IPS-18c (cell line): Measurements from ENCODE around the gene NELL2.

Experiments
- H3K4me3 ChIP-seq: 2 replicates; pipeline ENCODE4 v1.7.0; 2013; ENCODE audit warnings: low read depth, mild to moderate bottlenecking, low read length, moderate library complexity; ENCODE audit not compliant: insufficient read depth
- H3K9me3 ChIP-seq: one replicate; pipeline ENCODE4 v1.6.1; 2013; ENCODE audit warnings: mild to moderate bottlenecking, low read length, moderate library complexity; ENCODE audit not compliant: control insufficient read depth, insufficient read depth

Gene NELL2

DNA sequence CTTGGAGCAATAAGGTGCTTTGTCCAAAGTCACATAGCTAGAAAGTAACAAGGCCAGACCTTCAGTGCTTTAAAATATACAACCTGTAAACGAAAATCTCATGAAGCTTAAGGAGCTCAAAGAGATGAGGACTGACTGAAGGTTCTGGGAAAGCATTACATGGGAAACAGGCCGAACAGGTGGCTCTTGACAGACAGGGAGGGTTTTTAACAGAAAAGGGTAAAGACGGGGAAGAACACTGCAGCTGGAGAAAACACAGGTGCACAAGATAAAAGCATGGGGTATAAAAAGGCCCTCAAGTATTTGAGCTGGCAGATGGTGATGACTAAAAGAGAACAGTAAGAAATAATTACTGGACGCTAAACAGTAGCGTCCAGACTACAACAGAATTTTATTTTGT lies 257.2 kb downstream of the NELL2 start:
- no peak overlapping the region for H3K4me3 ChIP-seq
- no peaks in the 10 kb centered on the region for H3K9me3 ChIP-seq

DNA sequence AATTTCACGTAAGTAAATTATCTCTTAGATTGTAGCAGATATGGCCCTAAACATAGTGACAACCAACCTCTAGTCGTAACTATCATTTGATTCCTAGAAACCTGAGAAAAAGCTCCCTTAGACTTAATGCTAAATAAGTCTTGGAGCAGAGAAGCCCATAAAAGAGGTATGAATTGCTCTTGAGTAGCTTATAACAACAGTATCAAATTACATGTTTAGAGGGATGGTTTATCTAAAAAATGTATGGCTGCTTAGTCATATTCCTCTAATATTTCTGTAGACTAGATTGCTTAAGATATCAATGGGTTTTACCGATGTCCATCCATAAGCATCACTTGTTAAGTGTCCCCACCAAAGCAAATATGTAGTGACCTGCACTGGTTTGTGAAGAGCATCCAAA lies 259.7 kb downstream of the NELL2 start:
- Histone ChIP-seq H3K9me3 (no peaks in the 10 kb centered on the region), H3K4me3 (no peak overlapping the region)

DNA sequence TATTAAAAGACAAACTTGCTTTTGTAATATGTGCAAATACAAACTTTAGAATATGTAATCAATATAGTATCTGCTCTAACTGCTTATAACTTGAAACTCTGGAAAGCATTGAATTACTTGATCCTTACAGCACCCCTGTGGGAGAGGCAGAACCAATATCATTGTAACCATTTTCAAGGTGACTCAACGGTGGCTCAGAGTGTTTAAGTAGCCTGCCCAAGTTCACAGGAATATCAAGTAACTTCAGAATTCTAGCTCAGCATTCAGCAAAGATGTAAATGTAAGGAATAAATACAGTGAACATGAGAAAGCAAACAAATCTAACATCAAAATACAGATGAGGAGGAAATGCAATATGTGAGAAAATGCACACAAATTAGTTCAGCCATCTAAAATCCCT lies 264.6 kb downstream of the NELL2 start:
- H3K4me3 ChIP-seq, result no peak overlapping the region
- no peaks in the 10 kb centered on the region for H3K9me3 ChIP-seq

DNA sequence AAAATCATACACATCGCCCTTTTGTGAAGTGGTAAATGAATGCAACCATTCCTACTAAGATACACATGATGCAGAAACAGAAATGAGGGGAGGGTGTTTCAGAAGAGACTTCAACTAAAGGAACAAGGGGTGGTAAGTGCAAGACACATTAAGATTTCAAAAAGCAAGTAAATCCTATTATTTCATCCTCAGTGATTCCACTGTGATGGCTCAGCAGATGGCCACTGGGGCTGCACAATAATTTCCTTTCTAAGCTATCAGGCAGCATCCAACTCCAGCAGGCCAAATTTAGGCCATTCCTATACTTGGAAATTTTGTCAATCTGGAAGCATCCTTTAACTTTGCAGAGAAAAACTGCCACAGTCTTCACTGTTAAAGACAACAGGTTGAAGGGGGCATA lies 272.4 kb downstream of the NELL2 start:
- H3K9me3 ChIP-seq, result no peaks in the 10 kb centered on the region
- no peak overlapping the region for H3K4me3 ChIP-seq

DNA sequence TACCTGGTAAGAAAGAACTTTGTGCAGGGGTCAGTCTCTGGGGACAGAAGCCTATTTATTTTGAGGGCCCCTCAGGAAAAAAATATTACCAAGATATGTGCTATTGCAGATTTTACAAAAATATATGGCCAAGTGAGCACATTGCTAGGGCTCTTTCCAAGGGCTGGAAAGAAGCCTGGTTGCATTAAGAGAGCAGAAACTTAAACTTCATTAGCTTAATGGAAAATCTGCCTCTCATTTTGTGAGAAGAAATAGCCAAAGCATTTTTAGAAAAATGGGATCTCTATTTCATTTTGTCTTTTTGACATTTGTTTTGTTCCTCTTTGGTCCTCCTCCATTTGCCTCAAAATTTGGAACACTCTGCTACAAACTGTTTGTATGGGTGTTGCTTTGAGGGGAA lies 283.5 kb downstream of the NELL2 start:
- no peak overlapping the region for H3K4me3 ChIP-seq
- H3K9me3 ChIP-seq, result no peaks in the 10 kb centered on the region

DNA sequence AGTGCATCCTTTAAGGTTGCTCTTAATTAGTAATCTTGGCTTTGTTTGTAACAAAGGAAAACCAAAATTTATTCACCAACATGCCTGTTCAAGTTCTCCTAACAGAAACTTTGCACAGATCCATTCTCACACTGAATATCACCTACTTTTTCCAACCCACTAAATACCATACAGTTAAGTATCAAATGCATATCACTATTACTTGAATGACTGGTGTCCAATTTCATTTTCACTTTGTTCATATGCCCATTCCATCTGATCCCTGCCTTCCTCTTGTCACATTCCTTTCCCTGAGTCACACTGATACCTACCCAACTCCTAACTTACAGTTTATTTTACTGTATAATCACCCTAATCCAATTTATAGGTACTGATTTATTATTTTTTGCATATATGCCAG lies 286.4 kb downstream of the NELL2 start:
- H3K9me3 ChIP-seq, result no peaks in the 10 kb centered on the region
- H3K4me3 ChIP-seq, result no peak overlapping the region

DNA sequence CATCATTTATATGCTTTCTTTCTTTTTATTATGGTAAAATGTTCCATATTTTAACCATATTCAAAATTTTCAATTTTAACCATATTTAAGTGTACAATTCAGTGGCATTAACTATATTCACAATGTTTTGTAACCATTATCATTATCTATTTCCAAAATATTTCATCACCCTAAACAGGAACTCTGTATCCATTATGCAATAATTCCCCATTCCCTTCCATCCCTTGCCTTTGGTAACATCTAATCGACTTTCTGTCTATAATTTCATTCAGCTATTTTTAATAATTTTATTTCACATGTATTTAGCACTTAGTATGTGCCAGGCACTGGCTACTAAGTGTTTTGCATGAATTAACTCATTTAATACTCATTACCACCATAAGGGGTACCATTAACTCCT lies 287.5 kb downstream of the NELL2 start:
- Histone ChIP-seq H3K4me3 (no peak overlapping the region), H3K9me3 (no peaks in the 10 kb centered on the region)

DNA sequence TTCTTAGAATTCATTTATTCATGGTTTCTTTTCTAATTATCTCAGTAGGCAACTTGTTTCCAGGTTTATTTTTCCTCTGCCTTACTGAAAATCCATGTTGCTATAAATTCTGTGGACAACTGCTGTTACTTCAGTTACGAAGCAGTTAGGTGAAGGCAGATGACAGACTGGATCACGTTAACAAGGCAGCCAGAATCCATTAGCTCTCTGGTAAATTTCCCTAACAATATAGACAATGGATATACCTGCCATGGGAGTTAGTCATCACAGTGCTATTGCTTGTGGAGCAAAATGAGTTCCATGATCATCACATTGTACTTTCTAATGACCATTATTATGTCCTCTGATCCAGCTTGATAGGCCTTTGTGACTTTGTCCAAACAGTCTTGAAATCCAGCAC lies 291.5 kb downstream of the NELL2 start:
- Histone ChIP-seq H3K4me3 (no peak overlapping the region), H3K9me3 (no peaks in the 10 kb centered on the region)

DNA sequence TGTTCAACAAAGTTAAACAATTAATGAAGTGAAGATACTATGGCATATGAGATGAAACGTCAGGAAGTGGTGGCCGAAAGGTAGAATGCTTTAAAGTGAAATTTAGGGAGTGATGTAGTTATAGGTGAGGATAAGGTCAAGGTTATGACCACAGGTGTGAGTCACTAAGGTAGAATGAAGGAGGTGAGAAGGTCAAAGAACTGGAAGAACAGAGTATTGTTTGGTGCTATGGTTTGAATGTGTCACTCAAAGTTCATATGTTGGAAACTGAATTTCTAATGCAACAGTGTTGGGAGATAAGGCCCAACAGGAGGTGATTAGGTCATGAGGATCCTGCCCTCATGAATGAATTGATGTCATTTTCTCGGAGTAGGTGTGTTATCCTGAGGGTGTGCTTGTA lies 293.6 kb downstream of the NELL2 start:
- no peaks in the 10 kb centered on the region for H3K9me3 ChIP-seq
- H3K4me3 ChIP-seq, result no peak overlapping the region

DNA sequence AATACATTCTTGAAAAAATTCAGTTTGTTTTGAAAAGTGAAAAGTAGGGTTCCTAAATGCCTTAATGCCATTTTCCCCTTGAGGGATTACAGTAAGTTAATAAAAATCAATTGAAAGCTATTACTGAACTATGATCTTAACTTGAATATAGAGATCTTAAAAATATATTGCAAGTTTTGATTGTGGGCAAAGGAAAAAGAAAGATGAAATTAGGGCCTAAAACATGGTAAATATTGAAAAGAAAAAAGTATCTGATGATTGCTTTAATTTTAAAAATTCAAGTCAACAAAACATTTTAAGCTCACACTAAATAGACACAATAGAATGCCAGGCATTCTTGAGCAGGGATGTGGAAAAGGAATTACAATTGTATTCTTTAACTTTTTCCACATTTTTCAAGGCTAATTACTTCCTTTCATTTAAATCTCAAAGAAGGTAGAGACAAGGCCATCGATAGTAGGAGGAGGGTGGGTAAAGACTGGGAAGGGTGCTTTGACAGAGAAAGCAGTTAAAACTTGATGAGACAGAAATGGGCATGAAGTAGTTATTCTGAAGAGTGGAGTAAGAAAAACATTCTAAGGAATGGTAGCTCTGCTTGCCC lies 294.4 kb downstream of the NELL2 start:
- no peaks in the 10 kb centered on the region for H3K9me3 ChIP-seq
- H3K4me3 ChIP-seq, result no peak overlapping the region

DNA sequence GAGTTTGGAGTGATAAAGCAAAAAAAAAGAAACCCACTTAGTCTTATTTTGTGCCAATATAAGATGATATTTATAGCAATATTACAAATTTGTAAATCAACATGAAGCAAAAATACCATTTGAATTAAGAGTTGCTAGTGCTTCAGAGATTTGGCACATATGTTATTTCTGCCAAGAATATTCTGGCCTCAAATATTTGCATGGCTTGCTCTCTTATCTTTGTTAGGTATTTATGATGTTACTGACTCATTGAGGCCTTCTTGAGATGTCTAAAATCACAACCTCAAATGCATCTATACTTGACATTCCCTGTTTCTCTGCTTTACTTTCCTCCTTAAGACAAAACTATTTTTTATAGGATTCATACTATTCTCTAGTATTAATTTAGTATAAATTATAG lies 301.5 kb downstream of the NELL2 start:
- no peaks in the 10 kb centered on the region for H3K9me3 ChIP-seq
- H3K4me3 ChIP-seq, result no peak overlapping the region

DNA sequence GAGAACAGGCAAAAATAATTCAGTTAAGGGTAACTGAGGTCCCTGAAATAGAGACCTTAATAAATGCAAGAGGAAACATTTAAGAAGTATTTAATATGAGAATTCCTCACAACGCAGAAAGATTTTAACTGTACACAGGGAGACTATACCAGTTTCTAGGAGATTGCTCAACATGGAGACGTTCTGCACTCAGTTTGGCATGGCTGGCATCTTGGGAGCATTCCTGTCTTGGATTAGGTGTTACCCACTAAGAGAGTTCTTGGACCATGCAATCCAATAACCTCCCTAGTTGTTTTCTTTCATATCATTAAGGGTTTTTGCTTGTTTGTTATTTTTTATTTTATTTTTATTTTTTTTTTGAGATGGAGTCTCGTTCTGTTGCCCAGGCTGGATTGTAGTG lies 302.4 kb downstream of the NELL2 start:
- H3K4me3 ChIP-seq, result no peak overlapping the region

DNA sequence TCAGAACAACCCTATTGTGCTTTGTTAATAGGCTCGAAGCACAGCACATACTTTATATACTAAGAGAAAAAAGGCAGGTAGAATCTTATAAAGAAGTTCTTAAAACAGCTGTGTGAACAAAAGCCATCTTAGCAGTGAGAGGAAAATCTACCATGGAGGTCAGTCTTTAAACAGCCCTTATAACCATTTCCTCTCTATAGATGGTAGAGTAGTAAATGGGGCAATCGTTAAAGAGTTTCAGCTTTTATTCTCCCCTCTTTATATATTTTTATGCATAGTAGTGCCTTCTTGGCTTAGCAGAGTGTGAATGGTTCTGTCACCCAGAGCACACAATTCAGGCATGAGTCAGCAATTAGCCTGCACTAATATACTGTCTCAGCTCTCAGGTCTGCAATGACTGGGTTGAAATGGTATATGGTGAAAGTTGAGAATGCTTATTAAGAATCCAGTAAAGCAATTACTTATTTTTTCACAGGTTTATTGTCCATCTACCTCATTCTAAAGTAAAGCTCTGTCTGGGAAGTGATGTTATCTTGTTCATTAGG lies 305.0 kb downstream of the NELL2 start:
- no peaks in the 10 kb centered on the region for H3K9me3 ChIP-seq
- no peak overlapping the region for H3K4me3 ChIP-seq

More for the DNA sequence above, 302.4 kb downstream of the NELL2 start:
- no peaks in the 10 kb centered on the region for H3K9me3 ChIP-seq

DNA sequence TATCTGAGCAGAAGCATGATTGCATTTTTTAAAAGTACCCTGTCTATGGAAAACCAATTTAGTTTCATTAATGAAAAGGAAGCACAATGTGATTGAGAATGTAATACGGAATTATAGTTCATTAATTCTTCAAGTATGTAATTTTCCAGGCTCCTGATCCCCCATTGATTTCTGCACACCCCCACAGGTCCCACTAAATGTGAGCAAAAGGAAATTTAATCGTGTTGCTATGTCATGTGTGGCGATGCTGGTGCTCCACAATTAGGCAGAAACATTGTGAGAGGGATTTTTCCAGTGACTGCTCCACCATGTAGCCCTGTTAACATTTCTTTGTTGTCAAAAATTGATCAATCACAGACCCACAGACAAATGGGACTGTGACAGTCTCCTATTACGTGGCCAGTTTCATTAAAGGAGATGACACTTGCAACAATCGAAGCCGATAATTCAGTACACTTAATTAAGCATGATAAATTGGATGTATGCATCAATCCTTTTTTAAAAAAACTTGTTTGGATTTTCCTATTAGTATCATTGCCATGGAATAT lies 306.0 kb downstream of the NELL2 start:
- Histone ChIP-seq H3K9me3 (no peaks in the 10 kb centered on the region), H3K4me3 (no peak overlapping the region)

DNA sequence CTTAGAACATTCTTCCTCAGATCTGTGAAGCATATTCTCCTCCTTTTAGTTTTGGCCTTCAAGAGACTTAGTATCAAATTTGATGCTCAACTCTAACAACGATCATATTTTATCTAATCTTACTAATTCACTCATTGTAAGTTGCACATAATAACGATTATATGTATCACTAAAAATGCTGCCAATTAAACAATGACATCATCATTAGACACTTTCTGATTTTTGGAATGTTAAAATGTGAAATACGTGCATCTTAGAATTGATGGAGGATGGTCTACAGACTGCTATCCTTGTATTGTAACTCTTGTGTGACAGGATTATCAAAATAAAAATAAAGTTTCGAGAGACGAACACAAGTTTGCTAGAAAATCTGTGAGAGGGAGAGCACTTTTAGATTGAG lies 311.0 kb downstream of the NELL2 start:
- H3K4me3 ChIP-seq, result no peak overlapping the region

DNA sequence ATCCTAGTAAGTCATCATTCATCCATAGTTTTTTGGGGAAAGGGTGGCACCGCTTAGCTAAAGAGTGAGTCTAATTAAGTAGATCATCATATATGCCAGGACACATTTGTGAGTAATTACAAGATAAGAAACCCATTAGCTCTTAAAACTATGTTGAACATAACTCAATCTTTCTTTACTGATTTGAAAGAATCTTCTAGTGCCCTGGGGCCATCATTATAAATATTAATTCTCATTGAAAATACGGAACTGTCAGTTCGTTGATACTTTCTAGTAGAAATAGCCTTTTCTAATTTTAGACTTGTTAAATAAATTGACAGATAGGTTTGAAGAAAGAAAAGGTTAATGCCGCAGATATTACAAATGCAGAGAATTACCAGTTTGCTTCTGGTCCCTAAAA lies 312.6 kb downstream of the NELL2 start:
- no peak overlapping the region for H3K4me3 ChIP-seq

More for the DNA sequence above, 311.0 kb downstream of the NELL2 start:
- no peaks in the 10 kb centered on the region for H3K9me3 ChIP-seq

DNA sequence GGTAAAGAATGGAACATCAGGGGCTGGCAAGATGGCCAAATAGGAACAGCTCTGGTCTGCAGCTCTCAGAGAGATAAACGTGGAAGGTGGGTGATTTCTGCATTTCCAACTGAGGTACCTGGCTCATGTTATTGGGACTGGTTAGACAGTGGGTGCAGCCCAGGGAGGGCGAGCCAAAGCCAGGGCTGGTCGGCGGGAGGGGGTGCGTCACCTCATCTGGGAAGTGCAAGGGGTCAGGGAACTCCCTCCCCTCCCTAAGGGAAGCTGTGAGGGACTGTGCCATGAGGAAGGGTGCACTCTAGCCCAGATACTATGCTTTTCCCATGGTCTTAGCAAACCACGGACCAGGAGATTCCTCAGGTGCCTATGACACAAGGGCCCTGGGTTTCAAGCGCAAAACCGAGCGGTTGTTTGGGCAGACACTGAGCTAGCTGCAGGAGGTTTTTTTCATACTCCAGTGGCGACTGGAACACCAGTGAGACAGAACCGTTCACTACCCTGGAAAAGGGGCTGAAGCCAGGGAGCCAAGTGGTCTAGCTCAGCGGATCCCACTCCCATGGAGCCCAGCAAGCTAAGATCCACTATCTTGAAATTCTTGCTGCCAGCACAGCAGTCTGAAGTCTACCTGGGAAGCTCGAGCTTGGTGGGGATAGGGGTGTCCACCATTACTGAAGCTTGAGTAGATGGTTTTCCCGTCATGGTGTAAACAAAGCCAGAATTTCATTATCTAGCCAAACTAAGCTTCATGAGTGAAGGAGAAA lies 317.6 kb downstream of the NELL2 start:
- Histone ChIP-seq H3K9me3 (no peaks in the 10 kb centered on the region), H3K4me3 (no peak overlapping the region)

More for the DNA sequence above, 312.6 kb downstream of the NELL2 start:
- no peaks in the 10 kb centered on the region for H3K9me3 ChIP-seq

DNA sequence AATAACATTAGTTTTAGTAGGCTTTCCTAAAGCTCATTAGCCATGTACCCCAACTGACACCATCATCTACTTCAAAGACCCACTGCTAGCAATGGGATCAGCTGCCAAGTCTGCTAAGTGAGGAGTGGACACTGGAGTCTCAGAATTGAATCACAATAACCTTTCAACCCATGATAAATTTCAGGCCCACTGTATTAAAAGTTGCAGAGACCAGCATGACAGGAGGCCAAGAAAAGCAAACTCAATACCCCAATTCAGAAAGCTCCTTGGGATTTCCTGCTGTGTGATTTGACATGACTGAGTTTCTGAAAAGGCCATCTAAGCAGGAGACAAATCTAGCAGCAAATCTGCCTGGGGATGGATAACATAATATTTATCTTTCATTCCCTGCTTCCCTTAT lies 320.7 kb downstream of the NELL2 start:
- H3K9me3 ChIP-seq, result no peaks in the 10 kb centered on the region

More for the DNA sequence above, 320.7 kb downstream of the NELL2 start:
- no peak overlapping the region for H3K4me3 ChIP-seq
